ENCODE results near the gene LUZP1.
"Not testable (repeated sequence)": the region's sequence is repeated elsewhere in the genome, so short reads cannot be mapped to it uniquely, and the experiment has no call there.

Gene LUZP1
- total RNA-seq, result 27.6 to 88.1 (median 55.1) reads per million in 18 experiments

DNA sequence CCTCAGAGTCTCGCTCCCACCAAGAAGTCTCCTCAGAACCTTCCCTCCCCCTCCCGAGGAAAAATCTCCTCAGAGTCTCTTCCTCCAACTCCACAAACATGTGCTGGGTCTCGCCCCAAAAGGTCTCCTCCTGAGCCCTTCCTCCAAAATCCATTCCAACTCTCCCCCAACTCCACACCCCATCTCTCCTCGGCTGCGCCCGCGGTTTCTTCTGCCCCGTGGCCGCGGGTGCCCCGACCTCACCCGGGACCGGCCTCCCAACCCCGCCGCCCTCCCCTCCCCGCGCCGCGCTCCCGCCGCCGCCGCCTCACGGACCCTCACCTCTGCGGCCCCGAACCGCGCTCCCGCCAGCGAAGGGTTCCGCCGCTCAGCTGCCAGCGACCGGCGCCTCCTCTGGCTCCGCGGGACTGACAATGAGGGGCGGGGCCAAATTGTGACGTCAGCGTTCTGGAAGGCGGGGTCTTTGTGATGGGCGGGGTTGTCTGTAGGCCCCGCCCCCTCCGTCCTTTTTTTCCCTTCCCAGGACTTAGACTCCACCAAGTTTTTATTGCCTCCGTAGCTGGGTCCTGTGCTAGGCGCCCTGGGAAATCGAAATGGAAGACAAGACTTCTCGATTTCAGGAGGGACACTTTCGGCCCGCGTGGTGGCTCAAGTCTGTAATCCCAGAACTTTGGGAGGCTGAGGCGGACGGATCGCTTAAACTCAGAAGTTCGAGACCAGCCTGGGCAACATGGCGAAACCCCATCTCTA lies at the start of gene LUZP1:
TSS of gene LUZP1 (minus strand) at position 412 of the 750 bp plus-strand sequence.
- DNase-seq, result peak; percentile 88 to 92

DNA sequence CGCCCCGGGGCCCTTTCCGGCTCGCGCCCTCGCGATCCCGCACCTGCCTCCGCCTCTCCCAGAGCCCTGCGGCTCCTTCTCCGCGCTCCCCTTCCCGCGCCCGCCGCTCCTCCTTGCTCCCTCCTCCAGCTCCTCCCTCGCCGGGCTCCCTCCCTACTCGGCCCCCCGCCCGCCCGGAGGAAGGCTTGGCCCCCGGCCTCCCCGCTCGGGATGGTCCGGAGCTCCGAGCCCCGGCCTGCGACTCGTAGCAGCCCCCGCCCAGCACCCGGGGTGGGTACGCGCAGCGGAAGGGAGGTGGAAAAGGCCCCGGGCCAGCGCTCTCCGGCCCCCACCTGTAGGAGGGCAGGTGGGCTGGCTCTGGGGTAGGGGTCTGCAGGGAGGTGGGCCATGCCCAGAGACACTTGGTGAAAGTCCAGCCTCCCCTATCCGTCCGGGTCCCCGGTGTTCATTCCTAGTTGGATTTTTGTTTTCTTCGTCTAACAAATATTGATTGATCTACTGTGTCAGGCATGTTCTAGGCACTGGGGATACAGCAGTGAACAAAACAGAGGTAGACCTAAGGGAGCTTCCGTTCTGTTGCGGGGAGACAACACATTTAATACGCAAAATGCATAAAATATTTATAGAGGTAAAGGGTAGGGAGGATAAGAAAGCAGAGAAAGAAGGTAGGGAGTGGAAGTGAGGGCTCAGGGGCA lies 48.9 kb upstream of the LUZP1 start, which contains the start of gene HTR1D:
TSS of gene HTR1D (minus strand) at position 82 of the 695 bp plus-strand sequence. CDS start 23,283 bp downstream, outside the sequence.
- no peak for DNase-seq

DNA sequence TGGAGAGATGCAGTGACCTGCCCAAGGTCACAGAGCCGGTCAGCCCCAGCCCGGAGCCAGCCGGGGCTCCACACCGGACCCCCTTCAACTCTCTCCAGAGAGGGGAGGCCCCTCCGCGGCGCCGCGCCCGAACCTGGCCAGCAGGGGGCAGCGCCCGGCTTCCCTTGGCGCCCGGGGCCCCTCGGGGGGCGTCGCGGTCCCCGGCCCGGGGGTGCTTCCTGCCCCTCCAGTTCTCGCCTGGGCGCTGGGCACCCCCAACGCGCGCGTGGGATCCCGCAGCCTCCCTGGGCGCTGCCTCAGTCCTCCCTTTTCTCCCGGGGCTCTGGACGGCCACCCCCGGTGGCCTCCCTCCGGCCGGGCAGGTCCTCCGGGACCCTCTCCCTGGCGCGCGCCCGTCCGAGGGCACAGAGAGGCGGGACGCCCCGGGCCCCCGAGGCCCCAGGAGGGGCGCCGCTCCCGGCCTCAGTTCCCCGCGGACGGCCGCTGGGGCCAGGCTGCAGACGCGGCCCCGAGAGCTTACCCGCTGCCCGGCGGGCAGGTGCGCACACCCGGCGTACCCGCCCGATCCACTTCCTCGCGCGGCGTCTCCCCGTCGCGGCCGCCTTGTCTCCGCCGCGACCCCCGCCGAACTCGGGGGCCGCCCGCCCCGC lies 48.2 kb upstream of the LUZP1 start:
- no peak for DNase-seq

DNA sequence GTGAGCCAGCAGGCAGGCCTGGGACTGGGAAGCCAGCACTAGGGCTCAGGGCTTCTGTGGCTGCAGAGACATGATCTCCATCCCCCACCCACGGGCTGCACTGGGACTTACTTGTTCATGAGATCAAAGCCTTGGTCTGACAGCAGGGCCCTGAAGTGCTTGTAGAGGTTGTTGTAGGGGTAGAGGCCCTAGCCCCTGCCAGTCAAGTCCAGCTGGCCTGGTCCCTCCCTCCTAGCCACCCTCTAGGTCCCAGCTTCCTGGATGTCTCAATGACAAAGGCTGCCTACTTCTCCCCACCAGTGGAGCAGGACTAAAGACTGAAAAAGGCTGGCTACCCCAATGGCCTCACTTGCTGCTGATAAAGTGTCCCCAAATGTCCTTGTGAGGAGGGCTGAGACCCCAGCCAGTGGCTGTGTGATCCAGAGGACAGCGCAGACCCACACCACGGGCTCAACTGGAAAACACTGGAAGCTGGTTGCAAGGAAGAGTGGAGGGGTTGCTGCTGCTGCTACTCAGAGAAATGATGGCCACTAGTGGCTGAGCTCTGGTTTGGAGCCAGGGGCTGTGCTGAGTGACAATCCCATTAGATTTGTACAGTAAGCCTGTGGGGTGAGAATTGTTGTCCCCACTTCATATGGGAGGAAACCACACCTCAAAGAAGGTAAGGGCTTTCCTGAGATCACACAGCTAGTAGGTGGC lies 47.2 kb upstream of the LUZP1 start:
- no peak for DNase-seq

DNA sequence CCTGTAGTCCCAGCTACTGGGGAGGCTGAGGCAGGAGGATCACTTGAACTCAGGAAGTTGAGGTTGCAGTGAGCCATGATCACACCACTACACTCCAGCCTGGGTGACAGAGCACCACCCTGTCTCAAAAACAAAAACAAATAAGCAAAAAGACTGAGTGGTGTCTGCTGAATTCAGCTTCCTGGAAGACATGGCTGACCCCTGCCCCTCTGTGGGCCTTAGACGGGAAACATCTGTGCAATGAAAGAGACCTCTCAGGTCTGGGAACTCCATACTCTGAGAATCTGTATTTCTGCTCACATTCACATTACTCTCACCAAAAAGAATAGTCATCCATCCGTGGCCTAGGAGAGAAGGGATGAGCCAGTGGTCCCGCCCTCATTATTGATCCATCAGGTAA lies 46.6 kb upstream of the LUZP1 start:
- no peak for DNase-seq

DNA sequence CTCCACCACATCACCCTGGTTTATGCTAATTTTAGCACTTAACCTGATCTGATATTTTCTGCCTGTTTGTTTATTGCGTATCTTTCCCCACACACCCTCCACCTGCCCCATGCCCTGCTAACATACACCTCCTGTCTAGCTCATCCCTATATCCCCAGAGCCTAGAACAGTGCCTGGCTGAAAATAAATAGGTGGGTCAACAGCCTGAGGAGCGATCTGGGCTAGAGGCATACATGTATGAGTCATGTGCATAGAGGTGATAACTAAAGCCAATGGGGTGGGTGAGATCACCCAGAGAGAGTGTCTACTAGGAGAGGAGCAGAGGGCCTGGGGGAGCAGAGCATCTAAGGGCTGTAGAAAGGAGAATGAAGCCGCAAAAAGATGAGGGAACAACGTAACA lies 46.0 kb upstream of the LUZP1 start:
- DNase-seq, result no peak

DNA sequence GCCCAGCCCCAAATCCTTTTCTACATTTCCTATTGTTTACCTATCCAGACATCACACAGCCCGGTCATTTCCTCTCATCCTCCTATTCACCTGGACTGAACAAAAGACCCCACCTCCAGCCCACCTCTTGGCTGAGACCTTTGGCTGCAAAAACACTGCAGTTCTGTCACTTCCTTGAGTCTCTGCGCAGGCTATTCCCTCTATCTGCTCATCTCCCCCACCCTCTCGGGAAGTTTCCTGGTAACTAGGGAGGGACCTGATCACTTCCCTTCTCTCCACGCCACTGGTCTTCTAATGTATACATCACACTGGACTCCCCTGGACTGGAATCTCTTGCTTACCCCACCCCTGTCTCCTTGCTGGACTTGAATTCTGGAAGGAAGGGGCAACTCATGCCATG lies 43.3 kb upstream of the LUZP1 start:
- no peak for DNase-seq

DNA sequence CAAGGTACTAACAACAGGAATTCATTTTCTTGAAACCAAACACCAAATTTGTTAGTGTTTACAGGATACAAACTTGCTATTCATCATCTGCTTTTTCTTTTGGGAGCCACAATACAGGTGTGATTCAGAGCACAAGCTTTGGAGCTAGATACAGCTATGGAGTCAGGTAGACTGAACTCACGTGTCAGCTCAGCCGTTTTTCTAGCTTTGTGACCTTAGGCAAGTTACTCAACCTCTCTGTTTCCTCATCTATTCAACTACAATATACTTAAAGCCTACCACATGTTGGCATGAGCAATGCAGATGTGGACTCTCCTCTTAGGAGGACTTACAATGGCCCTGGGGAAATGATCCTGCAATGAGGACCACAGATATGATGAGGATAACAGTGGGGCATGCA lies 42.3 kb upstream of the LUZP1 start:
- DNase-seq, result no peak

DNA sequence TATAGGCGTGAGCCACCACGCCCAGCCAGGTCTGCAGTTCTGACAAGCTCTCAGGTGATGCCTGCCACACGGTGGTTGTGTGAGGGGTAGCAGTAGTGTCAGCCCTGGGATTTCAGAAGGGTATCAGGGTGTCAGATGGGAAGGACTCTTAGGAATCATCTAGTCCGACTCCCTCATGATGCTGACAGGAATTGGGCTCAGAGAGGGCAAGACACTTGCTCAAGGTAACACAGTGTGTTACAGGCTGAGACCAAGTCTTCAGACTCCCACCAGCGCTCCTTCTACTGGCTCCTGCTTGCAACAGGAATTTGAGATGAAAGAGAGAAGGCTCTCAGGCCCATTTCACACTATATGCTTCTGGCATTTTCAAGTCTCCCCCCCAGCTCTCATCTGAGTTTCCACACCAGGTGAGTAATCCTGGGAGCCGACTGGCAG lies 41.7 kb upstream of the LUZP1 start:
- DNase-seq, result no peak

DNA sequence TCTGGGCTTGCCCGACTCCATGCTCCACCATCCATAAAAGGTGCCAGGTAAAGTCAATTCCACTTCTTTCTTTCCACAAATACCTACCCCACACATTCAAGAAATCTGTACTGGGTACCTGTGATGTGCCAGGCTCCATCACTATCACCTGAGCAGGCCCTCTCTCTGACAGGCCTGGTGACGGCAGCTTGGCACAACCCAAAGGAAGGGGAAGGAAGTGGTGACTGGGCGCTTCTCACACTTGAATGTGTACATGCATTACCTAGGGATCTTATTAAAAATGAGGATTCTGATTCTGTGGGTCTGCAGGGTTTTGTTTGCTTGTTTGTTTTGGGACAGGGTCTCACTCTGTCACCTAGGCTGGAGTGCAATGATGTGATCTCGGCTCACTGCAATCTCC lies 41.1 kb upstream of the LUZP1 start:
- DNase-seq, result no peak

DNA sequence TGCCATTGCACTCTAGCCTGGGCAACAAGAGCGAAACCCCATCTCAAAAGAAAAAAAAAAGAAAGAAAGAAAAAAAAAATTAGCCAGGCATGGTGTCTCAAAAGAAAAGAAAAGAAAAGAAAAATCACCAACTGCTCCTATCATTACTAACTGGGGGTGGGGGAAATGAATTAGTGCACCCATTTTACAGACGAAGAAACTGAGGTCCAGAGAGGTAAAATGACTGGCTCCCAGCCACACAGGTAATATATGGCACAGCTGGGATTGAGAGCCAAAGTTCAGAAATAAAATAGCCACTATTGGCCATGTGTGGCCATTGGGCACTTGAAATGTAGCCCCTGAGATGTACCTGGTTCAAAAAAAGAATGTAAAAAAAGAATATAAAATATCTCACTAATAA lies 39.9 kb upstream of the LUZP1 start:
- no peak for DNase-seq

DNA sequence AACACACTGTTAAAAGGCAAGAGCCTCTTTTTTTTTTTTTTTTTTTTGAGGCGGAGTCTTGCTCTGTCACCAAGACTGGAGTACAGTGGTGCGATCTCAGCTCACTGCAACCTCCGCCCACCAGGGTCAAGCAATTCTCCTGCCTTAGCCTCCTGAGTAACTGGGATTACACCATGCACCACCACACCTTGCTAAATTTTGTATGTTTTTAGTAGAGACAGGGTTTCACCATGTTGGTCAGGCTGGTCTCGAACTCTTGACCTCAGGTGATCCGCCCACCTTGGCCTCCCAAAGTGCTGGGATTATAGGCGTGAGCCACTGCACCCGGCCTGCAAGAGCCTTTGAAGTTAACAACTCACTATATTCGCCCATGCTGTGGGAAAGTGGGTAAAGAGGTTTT lies 39.1 kb upstream of the LUZP1 start:
- not testable (repeated sequence) for DNase-seq

DNA sequence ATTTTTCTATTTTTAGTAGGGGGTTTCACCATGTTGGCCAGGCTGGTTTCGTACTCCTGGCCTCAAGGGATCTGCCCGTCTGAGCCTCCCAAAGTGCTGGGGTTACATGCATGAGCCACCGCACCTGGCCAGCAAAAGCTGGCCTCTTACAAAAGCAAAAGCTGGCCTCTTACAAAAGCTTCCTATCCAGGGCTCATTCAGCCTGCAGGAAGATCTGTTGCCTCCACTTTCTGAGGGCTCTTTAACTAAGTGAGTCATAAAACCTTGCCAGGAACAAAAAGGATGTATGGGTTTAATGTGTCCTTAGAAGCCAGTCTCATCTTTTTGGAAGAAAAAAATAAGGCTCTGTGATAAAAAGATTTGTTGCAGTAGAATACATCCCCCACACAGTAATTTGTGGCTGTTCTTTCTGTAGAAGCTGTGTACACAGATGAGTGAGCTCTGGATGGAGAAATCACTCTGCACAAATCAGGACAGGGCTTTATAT lies 33.6 kb upstream of the LUZP1 start:
- DNase-seq, result no peak

DNA sequence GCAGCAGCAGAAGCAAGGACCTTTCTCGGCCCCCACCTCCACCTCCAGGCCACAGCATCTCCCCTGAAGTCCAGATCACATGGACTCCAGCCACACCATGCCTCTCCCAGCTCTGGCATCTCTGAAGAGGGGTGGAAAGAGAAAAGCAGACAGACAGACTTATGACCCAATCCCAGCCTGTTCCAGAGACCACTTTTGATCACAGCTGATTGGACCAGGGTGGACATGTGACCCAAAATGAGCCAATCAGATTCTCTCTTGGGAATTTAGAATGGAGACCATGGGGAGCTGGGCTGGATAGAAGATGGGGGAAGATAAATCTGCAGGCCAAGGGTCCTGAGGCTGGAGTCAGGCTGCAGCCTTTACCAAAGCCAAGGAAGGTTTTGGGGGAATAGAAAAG lies 32.2 kb upstream of the LUZP1 start:
- no peak for DNase-seq

DNA sequence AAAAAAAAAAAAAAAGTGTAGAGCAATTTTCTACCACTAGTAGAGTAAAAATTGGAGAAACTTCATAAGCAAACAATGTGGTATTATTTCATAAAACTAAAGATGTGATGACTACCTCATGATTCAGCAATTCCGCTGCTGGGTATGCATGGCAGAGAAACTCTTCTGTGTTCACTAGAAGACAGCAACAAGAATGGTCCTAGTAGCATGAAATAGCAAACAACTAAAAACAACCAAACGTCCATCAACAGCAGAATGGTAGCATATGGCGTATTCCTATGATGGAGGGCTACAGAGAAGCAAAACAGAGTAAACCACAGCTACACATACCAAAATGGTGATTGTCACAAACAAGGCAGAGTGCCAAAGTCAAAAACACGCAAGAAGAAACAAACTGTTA lies 29.7 kb upstream of the LUZP1 start:
- no peak for DNase-seq

DNA sequence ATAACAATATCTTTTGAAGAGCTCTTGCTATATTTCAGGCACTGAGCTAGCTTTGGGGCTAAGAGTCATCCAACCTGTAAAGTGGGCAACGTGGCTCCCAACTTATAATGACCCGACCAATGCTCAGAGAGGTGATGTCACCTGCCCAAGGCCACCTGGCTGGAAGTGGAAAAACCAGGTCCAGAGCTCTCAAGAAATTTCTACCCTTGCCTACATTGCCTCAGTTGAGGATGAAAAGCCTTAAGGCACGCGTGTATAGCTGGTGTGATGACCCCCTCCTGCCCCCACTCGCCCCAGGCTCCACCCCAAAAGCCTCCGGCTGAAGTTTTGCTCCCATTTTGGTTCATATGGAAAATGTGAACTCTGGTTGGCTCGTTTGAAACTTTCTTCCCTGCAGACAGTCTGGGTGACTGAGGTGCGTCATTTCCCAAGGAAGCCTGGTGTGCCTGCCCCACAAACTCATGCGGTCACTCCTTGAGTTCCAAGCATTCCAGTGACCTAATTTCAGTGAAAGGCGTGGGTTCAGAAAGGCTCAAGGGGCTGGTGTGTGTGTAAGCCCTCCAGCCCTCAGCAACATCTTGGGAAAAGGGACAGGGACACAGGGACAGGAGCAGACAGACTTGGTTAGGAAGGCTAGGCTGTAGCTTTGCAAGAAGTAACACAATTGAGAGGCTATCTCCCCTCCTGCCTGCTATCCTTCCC lies 28.1 kb upstream of the LUZP1 start:
- DNase-seq, result no peak

DNA sequence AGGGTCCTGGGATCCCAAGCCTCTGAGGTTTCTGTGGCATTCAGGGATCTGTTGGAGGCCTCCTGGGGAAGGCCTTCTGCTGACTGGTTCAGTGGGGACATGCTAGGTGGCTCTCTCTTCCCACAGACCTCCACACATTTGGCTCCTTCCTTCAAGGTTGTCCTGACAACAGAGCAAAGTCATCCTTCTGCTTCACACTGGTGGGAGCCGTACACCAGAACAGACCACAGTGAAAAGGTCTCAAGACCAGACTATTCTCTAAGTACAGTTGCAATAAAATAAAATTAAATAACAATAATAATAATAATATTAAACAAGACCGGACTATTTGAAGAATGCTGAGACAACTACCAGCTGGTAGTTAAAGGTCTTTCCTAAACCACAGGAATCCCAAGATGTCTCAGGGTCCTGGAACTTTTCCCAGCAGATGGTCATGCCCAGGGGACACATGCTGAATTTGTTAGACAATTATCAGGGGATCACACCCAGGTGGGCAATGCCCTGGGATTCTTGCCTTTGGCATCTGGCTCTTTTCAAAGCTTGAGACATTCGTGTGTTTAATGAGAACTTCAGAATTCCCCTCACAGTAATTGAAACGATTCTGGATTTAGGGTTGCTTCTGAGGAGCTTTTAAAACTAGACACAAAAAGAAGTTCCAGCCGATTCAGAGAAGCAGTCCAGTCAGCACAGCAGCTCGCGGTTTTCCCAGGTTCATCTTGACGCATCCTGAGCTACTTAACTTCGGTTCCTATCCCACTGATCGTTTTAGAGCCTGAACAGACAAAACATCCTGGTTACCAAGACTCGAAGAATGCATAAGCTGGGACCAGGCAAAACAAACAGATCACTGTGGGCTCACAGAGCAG lies 25.7 kb upstream of the LUZP1 start:
- DNase-seq, result no peak

DNA sequence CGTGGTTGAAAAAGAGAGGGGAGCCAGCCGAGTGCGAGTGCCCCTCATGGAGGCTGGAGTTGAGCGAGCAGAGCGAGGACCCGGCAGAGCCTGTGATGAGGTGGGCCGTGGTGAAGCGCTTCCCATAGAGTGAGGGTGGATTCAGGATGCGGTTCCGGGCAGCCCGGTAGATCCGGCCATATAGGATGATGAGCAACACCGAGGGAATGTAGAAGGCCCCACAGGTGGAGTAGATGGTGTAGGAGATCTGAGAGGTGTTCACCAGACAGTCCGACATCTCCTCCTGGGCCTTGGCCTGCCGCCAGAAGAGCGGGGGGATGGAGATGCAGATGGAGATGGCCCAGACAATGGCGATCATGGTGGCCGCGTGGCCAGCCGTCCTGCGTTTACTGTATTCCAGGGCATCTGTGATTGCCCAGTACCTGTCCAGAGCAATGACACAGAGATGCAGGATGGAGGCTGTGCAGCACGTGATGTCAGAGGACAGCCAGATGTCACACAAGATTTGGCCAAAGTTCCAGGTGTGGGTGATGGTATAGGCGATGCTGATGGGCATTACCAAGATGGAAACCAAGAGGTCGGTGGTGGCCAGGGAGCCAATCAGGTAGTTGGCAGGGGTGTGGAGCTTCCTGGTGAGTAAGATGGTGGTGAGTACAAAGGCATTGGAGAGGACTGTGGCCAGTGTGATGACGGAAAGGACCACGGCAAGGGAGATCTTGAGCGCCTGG lies 24.9 kb upstream of the LUZP1 start:
- no peak for DNase-seq

DNA sequence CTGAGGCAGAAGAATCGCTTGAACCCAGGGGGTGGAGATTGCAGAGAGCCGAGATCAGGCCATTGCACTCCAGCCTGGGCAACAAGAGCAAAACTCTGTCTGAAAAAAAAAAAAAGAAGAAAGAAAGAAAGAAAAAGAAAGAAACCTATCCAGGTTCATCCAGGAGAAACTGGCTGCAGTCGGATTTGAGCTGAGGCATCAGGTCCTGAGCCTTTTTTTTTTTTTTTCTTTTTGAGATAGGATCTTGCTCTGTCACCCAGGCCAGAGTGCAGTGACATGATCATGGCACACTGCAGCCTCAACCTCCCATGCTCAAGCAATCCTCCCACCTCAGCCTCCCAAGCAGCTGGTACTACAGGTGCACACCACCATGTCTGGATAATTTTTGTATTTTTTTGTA lies 22.5 kb upstream of the LUZP1 start:
- DNase-seq, result no peak

DNA sequence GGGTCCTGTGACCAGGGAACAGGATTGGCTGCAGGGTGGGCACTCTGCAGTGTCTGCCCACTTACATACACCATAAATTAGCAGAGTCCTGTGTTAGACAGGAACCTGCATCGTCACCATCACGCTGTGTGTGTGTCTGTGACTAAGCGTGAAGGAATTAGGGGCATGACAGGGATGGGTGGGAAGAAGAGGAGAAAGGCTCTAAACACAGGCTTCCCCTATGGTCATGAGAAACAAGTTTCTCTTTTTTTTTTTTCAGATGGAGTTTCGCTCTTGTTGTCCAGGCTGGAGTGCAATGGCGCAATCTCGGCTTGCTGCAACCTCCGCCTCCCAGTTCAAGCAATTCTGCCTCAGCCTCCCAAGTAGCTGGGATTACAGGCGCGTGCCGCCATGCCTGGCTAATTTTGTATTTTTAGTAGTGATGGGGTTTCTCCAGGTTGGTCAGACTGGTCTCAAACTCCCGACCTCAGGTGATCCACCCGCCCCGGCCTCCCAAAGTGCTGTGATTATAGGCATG lies 20.3 kb upstream of the LUZP1 start:
- peak; percentile 82 to 87 for DNase-seq
